ENCODE results near the gene RAB11FIP5.
"Not testable (repeated sequence)": the region's sequence is repeated elsewhere in the genome, so short reads cannot be mapped to it uniquely, and the experiment has no call there.

Gene RAB11FIP5

DNA sequence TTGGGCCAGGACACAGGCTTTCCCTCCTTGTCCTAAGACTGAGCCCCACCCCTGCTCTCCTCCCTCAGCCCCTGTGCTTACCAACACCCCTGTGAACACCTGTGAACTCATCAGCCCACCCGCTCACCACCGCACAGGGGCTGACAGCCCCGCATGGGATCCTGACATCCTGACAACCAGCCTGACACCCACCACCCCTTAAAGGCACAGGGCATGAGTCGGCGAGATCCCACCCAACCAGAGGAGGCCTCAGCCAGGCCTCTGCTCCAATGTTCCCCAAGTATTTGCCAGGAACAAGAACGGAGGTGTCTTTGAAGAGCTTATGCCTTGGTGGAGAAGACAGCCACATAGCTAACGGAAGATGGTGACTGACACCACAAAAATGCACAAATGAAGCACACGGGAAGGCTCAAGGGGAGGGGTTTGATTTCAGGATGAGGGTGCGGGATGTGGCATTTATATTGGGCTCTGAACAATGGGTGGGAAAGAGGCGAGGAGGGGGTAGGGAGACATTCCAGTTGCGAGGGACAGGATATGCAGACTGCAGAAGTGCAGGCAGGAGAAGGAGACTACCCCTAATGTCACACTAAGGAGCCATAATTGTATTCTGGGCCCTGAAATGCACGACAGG is 11.0 kb downstream of the RAB11FIP5 start:
- Histone ChIP-seq H3K36me3 (replicated peaks) (no peaks in the 10 kb centered on the region), H3K27me3 (replicated peaks) (no peaks in the 10 kb centered on the region), H3K27ac (no peak overlapping the region), H3K4me3 (ENCODE audit: low read depth, low read length) (no peak overlapping the region)
- TF ChIP-seq, protein P1, sequence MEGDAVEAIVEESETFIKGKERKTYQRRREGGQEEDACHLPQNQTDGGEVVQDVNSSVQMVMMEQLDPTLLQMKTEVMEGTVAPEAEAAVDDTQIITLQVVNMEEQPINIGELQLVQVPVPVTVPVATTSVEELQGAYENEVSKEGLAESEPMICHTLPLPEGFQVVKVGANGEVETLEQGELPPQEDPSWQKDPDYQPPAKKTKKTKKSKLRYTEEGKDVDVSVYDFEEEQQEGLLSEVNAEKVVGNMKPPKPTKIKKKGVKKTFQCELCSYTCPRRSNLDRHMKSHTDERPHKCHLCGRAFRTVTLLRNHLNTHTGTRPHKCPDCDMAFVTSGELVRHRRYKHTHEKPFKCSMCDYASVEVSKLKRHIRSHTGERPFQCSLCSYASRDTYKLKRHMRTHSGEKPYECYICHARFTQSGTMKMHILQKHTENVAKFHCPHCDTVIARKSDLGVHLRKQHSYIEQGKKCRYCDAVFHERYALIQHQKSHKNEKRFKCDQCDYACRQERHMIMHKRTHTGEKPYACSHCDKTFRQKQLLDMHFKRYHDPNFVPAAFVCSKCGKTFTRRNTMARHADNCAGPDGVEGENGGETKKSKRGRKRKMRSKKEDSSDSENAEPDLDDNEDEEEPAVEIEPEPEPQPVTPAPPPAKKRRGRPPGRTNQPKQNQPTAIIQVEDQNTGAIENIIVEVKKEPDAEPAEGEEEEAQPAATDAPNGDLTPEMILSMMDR (IDR thresholded peaks at IDR 0.05; ENCODE audit: low read depth, low read length, missing control alignments), result no peak
- no peak for DNase-seq
- in situ Hi-C loops (cut with HindIII; ENCODE audit: low pct_ligation_motif_present, low sequenced_read_pairs), result no loop called here

DNA sequence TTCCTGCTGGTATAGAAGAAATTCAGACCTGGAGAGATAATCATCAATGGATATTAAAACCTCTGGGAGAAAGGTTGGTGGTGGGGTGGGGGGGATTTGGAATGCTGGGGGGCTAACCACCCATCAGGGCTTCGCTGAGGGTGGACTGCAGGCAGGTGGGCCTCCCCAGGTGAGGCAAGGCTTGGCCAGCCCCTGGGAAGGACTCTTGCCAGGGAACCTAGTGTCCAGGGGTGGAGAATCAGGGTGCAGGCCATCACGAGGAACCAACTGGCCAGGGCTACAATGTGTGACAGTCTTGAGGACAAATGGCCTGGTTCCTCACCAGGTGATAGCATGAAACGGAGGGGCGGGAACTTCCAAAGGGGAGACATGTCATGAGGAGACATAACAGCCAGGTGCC is 11.8 kb downstream of the RAB11FIP5 start:
- TF ChIP-seq, protein P1 (IDR thresholded peaks at IDR 0.05; ENCODE audit: low read depth, low read length, missing control alignments), result no peak
- H3K27me3 ChIP-seq (replicated peaks), result no peaks in the 10 kb centered on the region
- H3K27ac ChIP-seq, result no peak overlapping the region
- DNase-seq, result no peak
- no peak overlapping the region for H3K4me3 ChIP-seq (ENCODE audit: low read depth, low read length)
- in situ Hi-C loops (cut with HindIII; ENCODE audit: low pct_ligation_motif_present, low sequenced_read_pairs), result no loop called here
- H3K36me3 ChIP-seq (replicated peaks), result no peaks in the 10 kb centered on the region

DNA sequence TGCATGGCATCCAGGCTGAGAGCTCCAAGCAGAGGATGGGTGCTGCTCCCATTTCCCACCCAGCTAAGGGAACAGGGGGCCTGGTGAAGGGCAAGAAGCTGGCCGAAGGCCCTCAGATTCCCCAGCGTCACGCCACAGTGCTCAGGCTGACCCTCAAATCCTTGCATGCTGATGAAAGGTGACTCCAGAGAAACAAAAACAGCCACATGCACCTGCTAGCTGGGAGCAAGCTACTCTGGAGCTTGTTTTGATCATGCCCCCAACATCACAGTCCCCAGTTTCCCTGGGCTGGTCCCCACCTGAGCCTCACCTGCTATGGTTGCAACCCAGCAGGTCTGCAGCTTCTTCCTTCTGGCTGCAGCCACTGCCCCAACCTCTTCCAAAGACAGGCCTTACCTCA is 13.3 kb downstream of the RAB11FIP5 start:
- Histone ChIP-seq H3K27me3 (replicated peaks) (no peaks in the 10 kb centered on the region), H3K4me3 (ENCODE audit: low read depth, low read length) (no peak overlapping the region), H3K36me3 (replicated peaks) (no peaks in the 10 kb centered on the region), H3K27ac (no peak overlapping the region)
- TF ChIP-seq, protein P1 (IDR thresholded peaks at IDR 0.05; ENCODE audit: low read depth, low read length, missing control alignments), result no peak
- in situ Hi-C loops (cut with HindIII; ENCODE audit: low pct_ligation_motif_present, low sequenced_read_pairs), result no loop called here
- no peak for DNase-seq

DNA sequence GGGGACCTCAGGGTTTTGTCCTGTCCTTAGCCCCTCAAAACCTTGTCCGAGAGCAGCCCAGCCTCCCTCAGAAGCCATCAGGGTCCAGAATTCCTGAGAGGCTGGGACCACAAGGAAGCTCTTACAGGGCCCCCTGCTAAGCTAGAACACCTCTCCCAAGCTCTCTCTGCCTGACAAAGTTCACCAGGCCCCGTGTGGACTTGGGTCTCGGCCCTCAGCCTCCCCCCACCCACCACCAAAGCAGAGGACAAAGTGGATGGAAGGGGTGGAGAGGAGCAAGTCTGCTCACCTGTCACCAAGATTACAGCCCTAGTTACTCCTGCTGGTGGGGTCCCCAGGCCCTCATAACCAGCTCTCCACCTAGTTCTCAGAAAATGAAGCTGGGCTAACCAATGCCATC is 16.8 kb downstream of the RAB11FIP5 start:
- TF ChIP-seq, protein P1 (IDR thresholded peaks at IDR 0.05; ENCODE audit: low read depth, low read length, missing control alignments), result no peak
- H3K27ac ChIP-seq, result no peak overlapping the region

DNA sequence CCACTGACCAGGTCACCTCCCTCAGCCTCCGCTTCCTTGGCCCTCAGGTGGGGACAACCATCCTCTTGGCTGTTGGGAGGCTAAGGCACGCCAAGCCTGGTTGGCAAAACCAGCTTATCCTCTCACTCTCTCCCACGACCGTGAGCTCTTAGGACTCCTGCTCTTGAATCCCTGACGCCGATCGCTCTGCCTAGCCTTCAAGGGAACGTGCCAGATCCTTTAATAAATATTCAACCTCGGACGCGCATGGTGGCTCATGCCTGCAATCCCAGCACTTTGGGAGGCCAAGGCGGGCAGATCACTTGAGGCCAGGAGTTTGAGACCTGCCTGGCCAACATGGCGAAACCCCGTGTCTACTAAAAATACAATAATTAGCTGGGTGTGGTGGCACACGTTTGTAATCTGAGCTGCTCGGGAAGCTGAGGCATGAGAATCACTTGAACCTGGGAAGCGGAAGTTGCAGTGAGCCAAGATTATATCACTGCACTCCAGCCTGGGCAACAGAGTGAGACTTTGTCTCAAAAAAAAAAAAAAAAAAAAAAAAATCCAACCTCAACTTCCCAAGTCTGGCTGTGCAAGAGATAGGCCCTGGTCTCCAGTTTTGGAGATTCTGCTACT is 19.0 kb downstream of the RAB11FIP5 start:
- in situ Hi-C loops (cut with HindIII; ENCODE audit: low pct_ligation_motif_present, low sequenced_read_pairs); H3K27me3 ChIP-seq (replicated peaks); DNase-seq; H3K36me3 ChIP-seq (replicated peaks); H3K4me3 ChIP-seq (ENCODE audit: low read depth, low read length); H3K27ac ChIP-seq: not testable (repeated sequence)

More for the DNA sequence above, 16.8 kb downstream of the RAB11FIP5 start:
- Histone ChIP-seq H3K36me3 (replicated peaks) (no peaks in the 10 kb centered on the region), H3K4me3 (ENCODE audit: low read depth, low read length) (no peak overlapping the region), H3K27me3 (replicated peaks) (no peaks in the 10 kb centered on the region)
- DNase-seq, result no peak
- in situ Hi-C loops (cut with HindIII; ENCODE audit: low pct_ligation_motif_present, low sequenced_read_pairs), result no loop called here

DNA sequence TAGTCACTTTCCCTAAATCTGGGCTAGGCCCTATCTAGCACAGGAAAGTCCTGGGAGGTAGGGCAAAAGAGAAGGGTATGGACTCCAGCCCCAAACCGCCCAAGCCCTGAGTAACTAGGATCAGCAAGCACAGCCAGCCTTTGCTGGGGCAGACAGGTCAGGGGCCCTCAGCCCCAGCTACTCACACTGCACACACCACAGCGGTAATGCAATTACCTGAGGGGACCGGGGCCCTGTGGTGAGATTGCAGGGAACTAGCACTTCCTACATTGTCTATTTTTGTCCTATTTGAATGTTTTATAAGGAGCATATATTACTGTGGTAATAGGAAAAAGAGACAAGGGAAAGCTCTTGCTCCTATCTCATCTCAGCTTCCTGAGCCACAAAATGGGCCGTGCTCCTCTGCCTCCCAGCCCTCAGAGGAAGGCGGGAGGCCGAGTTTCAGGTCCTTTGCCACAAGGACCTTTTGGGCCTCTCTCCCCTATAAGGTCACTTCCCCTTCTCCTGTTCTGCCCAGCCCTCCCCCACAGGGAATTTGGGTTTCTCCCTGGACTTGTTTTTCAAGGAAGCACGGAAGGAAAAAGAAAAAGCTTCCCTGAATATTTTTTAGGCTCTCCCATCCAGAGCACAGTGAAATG is 20.5 kb downstream of the RAB11FIP5 start:
- no peak for DNase-seq
- in situ Hi-C loops (cut with HindIII; ENCODE audit: low pct_ligation_motif_present, low sequenced_read_pairs), result no loop called here
- Histone ChIP-seq H3K27ac (no peak overlapping the region), H3K36me3 (replicated peaks) (peaks cover 16% of the 10 kb centered on the region), H3K27me3 (replicated peaks) (no peaks in the 10 kb centered on the region), H3K4me3 (ENCODE audit: low read depth, low read length) (no peak overlapping the region)
- TF ChIP-seq, protein P1 (IDR thresholded peaks at IDR 0.05; ENCODE audit: low read depth, low read length, missing control alignments), result no peak

All from brain microvascular endothelial cell (primary cell).